ENCODE results near the gene NFX1.
"Not testable (repeated sequence)": the region's sequence is repeated elsewhere in the genome, so short reads cannot be mapped to it uniquely, and the experiment has no call there.

NFX1 gene

DNA sequence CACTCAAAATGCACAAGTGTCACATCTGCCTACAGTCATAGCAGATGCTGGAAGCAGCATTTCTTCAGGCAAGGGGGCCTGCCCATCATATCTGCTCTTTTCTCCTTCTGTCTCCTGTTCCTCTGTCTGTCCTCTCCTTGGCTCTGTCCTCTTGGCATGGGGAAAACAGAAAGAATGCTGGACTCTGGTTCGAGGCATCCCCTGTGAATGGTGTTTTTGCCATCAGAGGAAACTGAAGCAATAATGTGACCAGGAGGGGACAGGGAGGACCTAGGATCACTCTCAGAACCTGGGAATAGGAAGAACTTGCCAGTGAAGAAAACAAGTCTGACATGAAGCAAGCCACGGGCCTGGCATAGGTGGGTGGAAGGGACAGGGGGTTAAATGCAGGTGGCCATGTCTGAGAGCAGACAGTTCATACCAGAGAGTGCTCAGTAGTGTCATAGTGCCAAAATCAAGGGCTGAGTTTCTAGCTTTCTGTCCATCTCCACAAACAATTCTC lies 76.7 kb downstream of the NFX1 start:
- no peak for DNase-seq

DNA sequence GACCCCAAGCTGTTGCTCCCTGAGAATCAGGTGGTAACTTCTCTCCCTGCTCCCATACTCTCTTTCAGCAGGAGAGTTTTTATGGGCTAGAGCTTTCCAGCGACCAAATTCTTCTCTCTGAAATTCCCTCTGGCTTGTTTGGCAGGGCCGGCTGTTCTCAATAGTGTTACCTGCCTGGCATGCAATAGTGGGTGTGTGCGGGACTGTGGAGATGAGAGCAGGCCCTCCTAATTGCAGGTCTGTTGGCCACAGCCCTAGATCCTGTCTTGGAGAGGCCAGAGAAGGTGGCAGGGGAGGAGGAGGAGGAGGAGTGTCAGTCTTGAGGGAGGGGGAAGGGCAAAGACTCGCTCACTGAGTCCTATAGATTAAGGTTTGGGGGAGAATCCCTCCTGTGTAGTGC lies 82.6 kb downstream of the NFX1 start:
- DNase-seq: no peak

DNA sequence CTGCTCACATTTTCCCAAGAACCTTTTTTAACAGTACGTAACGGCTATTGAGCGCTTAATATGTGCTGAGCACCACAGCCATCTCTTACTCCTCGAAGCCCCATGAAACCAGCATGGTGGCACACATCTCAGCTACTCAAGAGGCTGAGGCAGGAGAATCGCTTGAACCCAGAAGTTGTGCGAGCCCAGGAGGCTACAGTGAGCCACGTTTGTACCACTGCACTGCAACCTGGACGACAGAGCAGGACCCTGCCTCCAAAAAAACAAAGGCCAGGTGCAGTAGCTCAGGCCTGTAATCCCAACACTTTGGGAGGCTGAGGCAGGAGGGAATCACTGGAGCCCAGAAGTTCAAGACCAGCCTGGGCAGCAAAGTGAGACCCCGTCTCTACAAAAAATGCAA lies 83.9 kb downstream of the NFX1 start:
- DNase-seq: no peak

DNA sequence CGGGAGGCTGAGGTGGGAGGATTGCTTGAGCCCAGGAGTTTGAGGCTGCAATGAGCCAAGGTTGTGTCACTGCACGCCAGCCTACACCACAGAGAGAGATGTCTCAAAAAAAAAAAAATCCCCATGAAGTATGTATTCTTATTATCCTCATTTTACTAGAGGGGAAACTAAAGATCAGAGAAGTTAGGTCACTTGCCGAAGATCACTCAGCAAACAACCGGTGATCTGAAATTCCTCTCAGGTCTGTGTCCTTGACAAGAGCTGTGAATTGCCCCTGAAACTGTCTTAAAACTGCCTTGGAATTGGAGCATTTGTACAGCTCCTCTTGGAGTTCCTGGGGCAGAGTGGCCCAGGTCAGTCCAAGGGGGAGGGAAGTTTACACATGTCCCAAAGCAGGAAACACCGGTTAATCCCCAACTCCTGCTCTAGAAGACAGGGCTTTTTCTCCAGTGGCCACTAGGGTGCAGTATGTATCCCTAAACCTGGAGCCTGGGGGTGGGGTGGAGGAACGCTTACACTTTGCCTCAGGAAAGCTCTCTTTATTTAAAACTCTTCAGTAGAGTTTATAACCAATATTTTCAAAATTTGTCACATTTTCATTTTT lies 84.4 kb downstream of the NFX1 start:
- peak; percentile 68 for DNase-seq

DNA sequence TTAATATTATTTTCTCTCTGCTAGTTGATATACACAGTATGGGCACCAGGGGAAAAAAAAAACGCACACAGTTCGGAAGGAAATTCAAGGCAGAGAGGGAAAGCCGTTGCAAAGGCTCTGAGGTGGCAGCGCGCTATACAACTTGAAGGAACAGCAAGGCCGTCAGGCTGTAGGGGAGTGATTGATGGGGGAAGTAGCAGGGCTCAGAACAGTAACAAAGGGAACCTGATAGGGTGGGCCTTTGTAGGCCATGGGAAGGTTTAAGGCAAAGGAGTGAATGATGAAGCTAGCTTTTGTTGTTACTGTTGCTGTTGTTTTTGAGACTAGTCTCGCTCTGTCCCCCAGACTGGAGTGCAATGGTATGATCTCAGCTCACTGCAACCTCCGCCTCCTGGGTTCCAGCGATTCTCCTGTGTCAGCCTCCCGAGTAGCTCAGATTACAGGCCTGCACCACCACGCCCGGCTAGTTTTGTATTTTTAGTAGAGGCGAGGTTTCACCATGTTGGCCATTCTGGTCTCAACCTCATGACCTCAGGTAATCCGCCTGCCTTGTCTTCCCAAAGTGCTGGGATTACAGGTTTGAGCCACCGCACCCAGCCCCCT lies 85.0 kb downstream of the NFX1 start:
- no peak for DNase-seq

DNA sequence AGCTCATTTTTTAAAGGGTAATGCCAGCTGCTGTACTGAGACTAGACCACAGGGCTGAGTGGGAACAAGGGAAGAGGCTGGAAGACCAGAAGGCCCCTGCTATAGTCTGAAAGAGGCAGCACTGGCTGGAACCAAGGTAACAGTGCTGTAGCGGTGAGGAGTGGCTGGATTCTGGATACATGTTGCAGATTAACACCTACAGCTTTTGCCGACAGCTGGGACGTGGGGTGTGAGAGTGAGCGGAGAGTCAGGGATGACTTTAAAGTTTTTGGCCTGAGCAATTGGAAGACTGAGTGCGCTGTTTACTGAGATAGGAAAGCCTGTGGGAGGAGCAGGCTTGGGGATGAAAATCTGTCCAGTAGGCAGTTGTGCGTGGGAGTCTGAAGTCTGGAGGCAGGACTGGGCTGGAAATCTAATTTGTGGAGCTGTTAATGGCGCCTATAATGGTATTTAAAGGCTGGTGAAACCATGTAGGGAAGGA lies 85.6 kb downstream of the NFX1 start:
- no peak for DNase-seq

DNA sequence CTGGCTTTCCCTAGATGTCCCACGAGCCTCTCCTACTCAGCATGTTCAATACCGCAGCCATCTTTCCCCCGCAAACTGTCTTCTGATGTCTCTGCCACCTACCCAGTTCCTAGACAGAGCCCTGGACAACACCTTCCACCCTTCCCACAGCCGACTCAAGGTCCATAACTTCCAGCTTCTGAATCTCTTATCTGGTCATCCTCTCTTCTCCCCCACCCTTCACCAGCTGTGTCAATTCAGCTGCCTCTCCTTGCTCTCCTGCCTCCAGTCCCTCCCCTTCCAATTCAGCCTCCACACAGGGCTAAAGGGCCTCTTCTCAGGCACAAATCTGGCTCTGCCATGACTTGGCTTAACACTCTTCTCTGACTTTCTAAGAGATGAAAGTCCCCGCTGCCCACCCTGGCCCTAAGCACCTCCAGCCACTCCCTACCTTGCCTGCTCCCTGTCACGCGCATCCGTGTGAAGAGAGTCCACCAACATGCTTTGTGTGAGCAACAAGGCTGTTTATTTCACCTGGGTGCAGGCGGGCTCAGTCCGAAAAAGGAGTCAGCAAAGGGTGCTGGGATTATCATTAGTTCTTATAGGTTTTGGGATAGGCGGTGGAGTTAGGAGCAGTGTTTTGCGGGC lies 86.9 kb downstream of the NFX1 start:
- no peak for DNase-seq

DNA sequence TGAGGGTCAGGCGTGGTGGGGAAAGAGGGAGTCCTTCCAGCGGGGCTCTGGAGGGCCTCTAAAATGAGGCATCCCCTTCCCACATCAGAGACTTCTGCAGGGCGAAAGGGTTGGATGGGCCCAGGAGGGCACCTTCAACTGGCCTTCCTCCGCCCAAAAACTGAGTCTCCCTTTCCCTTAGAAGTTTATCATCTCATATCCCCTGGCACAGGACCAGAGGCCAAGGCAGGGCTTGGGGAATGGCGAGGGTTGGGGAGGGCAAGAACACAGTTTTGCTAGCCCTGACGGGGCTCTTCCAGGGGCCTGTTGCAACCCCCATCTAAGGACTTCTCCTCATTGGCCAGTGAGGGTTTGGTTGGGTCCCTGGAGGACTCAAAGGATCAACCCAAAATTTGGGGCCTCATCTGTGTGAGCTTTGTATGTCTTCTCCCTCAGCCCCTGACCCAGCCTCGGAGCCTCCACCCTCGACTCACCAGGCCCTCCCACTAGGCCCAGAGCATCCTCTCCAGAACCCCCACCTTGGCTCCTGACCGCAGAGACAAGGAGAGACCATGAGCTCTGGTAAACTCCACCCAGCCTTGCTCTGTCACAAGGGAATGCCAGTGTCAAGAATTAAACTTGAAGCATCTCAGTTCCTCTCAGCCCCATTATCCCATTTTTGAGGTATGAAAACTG lies 87.9 kb downstream of the NFX1 start:
- DNase-seq: no peak

DNA sequence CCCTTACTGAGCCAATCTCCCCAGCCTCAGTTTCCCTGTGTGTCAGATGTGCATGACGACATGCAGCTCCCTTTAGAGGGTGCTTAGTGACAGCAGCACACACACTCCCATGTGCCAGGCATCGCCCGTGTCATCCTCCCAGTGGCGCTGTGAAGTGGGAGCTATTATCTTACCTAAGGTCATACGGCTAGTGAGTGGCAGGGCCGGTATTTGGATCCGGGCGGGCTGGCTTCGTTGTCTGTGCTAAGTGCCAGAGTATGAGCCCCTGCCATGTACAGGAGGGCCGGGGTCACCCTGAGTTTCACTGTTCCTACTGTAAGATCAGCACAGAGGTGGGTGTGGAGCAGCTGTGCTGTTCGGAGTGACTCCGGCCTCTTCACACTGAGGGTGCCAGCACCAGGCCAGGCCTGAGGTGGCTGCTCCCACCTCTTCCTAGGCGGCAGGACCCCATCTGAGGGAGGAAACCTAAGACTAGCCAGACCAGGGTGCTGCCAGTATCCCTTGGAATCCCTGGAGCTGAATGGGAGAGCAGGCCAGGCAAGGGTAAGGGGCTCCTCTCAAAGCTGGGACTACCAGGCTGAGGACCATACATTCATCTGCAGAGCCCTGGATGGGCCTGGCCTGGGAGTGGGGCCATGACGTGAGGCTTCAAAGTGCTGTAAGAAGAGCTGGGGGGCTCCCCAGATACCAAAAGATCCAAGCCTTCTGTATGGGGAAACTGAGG lies 89.5 kb downstream of the NFX1 start:
- DNase-seq: no peak

DNA sequence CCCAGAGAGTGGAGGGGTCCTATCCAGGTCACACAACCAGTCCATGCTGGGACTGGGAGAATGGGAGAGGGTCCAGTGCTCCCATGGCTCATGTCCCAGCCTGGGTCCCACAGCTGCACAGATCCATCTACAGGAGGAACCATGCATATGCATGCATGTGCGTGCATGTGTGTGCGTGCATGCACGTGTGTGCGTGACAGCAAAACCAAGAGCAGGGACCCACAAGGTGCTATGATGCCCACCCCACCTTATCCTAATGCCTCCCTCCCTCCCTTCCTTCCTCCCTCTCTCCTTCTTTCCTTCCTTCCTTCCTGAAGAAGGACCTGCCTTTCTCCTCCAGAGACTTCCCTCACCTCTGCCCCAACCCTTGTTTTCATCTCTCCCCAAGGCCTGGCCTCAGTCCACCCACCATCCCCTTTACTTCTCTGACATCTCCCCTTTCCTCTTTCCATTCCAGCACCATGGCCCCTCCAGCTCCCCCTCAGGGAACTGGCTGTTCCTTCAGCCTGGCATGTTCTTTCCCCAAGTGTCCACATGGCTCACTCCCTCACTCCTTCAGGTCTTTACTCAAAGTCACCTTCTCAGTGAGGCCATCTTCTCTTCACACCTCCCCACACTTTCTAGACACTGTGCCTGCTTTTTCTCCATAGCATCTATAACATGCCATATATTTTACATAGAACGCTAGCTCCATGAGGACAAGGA lies 90.2 kb downstream of the NFX1 start:
- DNase-seq: no peak

DNA sequence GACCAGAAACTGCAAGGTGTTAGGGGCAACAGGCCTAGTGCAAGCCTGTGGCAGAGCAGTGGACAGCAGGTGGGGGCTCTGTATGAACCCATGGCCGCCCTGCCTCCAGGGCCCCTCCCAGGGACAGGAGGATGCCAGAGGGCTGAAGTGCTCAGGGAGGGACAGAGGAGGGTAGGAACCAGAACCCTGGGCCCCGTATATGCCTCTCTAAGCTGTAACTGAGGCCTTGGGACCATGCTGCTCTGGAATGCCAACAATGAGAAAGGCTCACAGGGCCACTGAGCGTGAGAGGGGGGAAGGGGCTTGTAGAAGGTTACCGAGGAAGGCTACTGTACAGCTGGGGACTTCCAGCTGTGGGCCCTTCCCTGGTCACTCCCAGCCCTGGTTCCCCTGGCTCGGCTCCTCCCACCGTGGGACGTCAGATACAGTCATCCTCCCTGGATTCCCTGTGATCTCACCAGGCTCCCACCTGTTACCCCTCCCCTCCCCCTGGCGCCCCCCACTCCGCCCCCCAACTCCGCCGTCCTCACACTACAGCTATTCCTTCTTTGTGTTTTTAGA lies 91.0 kb downstream of the NFX1 start:
- peak; percentile 34 for DNase-seq

DNA sequence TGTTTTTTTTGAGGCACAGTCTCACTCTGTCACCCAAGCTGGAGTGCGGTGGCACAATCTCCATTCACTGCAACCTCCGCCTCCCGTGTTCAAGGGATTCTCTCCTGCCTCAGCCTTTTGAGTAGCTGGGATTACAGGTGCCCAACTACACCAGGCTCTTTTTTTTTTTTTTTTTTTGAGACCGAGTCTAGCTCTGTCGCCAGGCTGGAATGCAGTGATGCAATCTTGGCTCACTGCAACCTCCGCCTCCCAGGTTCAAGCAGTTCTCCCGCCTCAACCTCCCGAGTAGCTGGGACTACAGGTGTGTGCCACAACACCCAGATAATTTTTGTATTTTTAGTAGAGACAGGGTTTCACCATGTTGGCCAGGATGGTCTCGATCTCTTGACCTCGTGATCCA lies 92.1 kb downstream of the NFX1 start:
- not testable (repeated sequence) for DNase-seq

DNA sequence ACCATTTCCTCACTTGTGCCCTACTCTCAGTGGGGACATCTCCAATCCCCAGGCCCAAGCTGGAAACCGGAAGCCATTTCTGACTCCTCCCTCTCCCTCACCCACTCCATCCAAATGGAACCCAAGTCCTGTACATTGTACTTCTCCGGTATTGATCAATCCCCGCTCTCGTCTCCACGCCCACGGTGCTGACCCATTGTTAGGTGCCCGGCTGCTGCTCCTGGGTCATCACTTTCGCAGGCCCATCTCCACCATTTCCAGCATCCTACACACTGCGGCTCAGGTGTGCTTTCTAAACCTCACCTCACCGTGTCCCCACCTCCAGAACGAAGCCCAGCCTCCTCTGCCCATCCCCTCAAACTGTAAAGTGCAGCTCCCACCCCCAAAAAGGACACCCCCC lies 93.1 kb downstream of the NFX1 start:
- DNase-seq: not testable (repeated sequence)

DNA sequence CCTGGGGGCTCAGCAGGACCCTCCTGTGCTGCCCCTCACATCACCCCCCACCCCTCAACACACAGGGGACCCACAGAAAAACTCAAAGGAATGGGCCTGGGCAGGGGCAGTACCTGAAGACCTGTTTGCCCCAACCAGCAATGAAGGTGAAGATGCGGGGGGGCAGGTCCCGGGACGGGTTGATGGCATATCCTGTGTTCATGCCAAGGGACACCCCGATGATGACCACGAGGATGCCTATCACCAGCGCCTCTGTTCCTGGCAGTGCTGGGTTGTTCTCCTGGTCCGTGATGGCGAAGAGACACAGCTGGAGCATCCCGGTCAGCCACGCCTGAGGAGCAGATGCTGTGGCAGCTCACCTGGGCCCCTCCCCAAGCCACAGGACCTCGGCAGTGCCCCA lies 95.2 kb downstream of the NFX1 start:
- DNase-seq: not testable (repeated sequence)

DNA sequence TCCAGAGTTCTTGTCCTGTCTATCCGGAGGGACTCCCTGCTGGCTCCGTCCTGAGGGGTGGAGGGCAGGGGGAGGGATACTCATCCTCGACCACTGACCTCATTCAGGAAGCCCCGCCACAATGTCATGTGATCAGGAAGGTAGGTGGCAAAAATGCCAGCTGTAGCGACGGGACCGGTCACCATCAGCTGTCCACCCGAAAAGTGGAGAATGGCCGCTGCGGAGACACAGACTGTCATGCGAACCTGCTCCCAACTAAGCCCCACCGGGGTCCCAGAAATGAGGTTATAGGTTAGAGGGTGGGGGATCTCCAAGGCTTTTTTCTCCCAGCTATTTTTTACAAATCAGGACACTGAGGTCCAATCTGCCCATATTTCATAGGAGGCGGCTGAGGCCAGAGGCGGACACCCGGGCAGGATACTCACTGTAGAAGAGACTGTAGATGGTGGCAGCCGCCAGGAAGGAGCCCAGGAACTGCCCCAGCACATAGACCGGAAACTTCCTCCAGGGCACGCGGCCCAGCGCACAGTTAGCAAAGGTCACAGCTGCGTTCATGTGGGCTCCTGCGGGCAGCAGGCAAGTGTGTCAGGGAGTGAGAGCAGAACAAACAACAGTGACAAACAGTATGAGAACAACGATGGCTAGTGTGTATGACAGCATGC lies 95.8 kb downstream of the NFX1 start:
- DNase-seq: not testable (repeated sequence)

DNA sequence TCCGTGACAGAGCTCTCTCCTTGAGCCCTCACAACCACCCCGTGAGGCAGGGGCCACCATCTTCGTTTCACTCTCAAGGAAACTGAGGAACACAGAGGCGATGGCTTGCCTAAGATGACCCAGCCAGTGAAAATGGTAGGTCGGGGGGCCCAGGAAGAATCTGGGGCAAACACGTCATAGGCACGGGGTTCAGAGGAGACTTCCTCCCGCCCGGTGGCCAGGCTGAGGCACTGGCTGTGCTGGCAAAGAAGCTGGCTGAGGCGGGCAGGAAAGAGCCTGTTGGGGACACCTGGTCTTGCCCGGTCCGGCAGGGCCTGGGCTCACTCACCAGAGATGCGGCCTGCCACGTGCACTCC lies 96.3 kb downstream of the NFX1 start:
- not testable (repeated sequence) for DNase-seq

DNA sequence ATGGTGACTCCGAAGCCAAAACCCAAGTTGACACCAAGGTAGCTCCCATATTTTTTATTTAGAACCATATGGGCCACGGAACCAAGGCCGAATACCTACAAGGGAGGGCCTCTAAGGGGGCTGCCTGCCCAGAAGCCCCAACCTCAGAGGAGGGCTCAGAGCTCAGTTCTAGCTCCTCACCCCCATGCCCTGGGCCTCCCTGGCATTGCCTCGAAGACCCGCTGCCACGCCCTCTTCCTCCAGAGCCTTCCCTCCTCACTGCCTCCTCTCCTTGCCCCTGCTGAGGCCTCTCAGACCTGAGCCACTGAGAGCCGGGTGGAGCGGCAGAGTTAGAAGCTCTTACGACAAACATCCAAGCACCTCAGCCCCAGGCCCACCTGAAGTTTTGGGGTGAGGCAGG lies 96.7 kb downstream of the NFX1 start:
- not testable (repeated sequence) for DNase-seq

DNA sequence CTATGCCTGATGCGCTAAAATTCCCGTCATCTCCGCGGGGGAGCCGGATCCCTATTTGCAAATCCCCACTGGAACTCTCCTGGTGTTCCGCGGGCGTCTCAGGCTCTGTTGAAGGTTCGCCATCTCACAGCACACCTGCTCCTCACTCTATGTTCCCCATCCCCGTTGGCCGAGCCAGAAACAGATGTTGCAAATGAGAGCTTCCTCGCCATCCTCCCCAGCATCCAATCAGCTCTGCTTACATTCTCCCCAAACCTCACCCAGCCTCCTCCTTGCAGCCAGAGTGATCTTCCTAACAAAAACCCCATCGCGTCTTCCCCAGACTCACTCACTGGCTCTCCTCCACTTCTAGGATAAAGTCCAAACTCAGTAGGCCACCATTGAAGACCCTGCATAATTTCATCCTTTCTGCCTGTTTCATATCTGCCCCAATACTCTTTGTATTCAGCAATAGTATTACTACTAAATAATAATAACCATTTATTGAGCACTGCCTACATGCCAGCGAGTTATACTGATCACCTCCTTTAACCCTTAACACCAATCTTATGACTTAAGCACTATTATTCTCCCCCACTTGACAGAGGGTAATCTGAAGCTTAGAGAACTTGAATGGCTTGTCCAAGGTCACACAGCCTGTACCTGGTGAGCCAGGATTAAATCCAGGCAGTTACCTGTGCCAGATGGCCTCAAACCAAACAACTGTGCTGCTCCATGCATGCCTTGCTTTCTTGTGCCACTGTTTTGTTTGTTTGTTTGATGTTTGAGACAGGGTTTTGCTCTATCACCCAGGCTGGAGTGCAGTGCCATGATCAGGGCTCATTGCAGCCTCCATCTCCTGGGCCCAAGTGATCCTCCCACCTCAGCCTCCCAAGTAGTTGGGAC lies 98.0 kb downstream of the NFX1 start:
- no peak for DNase-seq

DNA sequence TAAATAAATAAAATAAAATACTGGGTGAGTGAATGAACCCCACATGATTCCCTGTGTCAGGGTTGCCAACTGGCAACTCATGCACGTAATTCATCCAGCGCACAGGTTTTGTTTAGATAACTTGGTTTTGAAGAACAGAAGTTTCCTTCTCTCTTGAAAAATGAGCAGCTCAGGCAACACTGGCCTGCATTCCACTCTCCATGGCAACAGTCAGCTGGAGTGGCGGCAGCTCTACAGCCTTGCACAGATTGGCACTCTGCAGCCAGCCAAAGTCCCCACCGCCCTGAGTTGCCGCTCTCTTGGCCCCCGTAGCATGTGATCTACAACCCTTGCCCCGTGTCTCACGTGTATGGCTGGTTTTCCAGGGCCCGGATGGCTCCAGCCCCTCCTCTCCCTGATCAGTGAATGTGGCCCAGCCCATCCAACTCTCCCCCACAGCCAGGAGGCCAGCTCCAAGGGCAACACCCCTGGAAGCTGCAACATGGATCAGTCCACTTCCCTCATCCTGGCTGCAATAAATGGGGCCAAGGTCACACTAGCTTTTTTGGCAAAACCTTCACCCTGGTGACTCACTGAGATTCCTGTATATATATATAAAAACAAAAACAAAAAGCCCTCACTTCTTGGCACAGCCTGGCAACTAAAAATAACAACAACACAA lies 100.9 kb downstream of the NFX1 start:
- peak; percentile 85 for DNase-seq

DNA sequence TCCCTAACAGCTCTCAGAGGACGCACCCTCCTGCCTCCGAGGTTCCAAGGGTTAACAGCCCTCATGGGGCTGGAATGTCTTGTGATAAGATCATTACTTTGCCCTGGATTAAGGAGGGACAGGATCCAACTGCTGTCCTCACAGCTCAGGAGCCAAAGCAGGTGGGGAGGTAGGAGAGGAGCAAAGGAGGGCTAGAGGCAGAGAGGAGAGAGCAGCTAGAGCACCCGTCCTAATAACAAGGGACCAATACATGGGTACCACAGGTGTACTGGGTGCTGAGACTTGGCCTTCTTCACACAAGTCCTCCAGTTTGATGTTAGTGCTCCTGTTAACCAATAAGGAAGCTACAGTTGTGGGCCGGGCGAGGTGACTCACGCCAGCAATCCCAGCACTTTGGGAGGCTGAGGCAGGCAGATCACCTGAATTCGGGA lies 102.3 kb downstream of the NFX1 start:
- not testable (repeated sequence) for DNase-seq
